Parathyroid adenoma (tissue), 2 donors: ENCODE data around the gene FAM117A.

ENCODE experiments used
- H2AFZ ChIP-seq: fragments of 300-600 bp; sonication (generic); one replicate; pipeline ENCODE4 v1.7.0; 2017; ENCODE audit warnings: antibody characterized with exemption, mild to moderate bottlenecking
- H3K27ac ChIP-seq: fragments of 300-600 bp; sonication (generic); one replicate; pipeline ENCODE4 v1.7.0; 2017
- H3K27me3 ChIP-seq: fragments of 300-600 bp; sonication (generic); one replicate; pipeline ENCODE4 v1.7.0; 2017; ENCODE audit warnings: low read length; ENCODE audit not compliant: control insufficient read depth, insufficient read depth
- H3K36me3 ChIP-seq: fragments of 300-600 bp; sonication (generic); one replicate; pipeline ENCODE4 v1.7.0; 2017; ENCODE audit warnings: low read length; ENCODE audit not compliant: control insufficient read depth, insufficient read depth
- H3K4me1 ChIP-seq: fragments of 300-600 bp; sonication (generic); one replicate; pipeline ENCODE4 v1.7.0; 2017; ENCODE audit warnings: control low read depth
- H3K4me2 ChIP-seq: fragments of 300-600 bp; sonication (generic); one replicate; pipeline ENCODE4 v1.7.0; 2017; ENCODE audit warnings: low read length
- H3K4me3 ChIP-seq: fragments of 300-600 bp; sonication (generic); one replicate; pipeline ENCODE4 v1.7.0; 2017; ENCODE audit warnings: low read depth, low read length
- H3K79me2 ChIP-seq: fragments of 300-600 bp; sonication (generic); one replicate; pipeline ENCODE4 v1.7.0; 2017; ENCODE audit warnings: control low read depth
- H3K9ac ChIP-seq: fragments of 300-600 bp; sonication (generic); one replicate; pipeline ENCODE4 v1.7.0; 2017; ENCODE audit warnings: mild to moderate bottlenecking
- H3K9me3 ChIP-seq: fragments of 300-600 bp; sonication (generic); one replicate; pipeline ENCODE4 v1.7.0; 2017; ENCODE audit warnings: low read length; ENCODE audit not compliant: control insufficient read depth
- CTCF ChIP-seq: fragments of 300-600 bp; sonication (generic); IDR thresholded peaks from one replicate; pipeline ENCODE4 v1.7.0; 2017; ENCODE audit warnings: antibody characterized with exemption, mild to moderate bottlenecking
- donor health status: primary hyperparathyroidism.

The FAM117A gene

DNA sequence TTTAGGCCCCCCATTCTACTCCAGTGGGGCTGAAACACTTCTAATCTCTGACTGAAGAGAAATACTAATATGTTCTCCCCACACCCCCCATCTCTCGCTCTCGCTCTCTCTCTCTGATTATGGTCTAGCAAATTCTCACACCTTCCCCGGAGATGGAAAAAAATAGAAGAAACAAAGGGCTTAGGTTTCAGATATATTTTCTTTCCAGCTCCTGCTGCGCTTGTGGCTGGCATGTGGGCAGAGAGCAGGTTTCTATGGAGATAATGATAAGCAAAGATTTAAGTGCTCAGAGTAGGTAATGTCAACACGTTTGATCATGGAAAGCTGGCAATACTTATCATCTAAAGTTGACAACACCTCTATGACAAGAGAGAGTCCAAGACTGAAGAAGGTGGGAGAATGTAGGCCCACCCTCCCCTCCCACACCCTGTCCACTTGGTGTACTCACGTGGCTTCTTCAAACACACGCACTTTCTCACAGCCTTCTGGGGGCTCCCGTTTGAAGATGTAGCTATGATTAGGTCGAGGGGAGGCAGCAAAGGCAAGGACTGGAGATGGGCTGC lies 48.1 kb downstream of the FAM117A start:
- Histone ChIP-seq H3K79me2 (peaks cover 3% of the 10 kb centered on the region), H3K4me3 (peak overlapping the region; percentile 37), H3K36me3 (no peaks in the 10 kb centered on the region), H3K9me3 (no peaks in the 10 kb centered on the region), H3K27ac (peak overlapping the region; percentile 98), H3K9ac (no peak overlapping the region), H3K4me1 (peaks cover 36% of the 10 kb centered on the region), H3K27me3 (no peaks in the 10 kb centered on the region), H3K4me2 (peak overlapping the region; percentile 78), H2AFZ (peak overlapping the region; percentile 42)
- no peak for TF ChIP-seq CTCF

DNA sequence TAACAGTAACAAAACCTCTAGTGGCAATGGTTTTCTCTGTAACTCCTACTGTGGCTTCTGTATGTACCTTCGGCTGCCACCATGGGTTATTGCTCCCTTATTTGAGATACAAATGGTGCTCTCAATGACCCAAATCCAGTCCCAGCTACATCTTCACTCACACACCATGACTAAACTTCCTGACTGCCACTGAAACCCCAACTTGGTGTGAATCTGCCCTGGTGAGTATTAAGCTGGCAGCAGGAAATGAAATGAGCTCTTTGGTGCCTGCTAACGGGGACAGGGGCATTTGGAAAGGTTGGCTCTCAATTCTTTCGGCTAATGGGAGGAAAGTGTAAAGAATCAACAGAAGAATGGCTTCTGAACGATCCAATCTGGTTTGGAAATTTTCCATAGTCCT lies 48.7 kb downstream of the FAM117A start:
- TF ChIP-seq CTCF: no peak
- peaks cover 36% of the 10 kb centered on the region for H3K4me1 ChIP-seq
- peak overlapping the region; percentile 98 for H3K27ac ChIP-seq
- peaks cover 3% of the 10 kb centered on the region for H3K79me2 ChIP-seq
- H2AFZ ChIP-seq: peak overlapping the region; percentile 42
- H3K4me2 ChIP-seq: peak overlapping the region; percentile 78
- no peak overlapping the region for H3K9ac ChIP-seq
- no peaks in the 10 kb centered on the region for H3K27me3 ChIP-seq
- H3K4me3 ChIP-seq: peak overlapping the region; percentile 37
- H3K36me3 ChIP-seq: no peaks in the 10 kb centered on the region
- H3K9me3 ChIP-seq: no peaks in the 10 kb centered on the region

DNA sequence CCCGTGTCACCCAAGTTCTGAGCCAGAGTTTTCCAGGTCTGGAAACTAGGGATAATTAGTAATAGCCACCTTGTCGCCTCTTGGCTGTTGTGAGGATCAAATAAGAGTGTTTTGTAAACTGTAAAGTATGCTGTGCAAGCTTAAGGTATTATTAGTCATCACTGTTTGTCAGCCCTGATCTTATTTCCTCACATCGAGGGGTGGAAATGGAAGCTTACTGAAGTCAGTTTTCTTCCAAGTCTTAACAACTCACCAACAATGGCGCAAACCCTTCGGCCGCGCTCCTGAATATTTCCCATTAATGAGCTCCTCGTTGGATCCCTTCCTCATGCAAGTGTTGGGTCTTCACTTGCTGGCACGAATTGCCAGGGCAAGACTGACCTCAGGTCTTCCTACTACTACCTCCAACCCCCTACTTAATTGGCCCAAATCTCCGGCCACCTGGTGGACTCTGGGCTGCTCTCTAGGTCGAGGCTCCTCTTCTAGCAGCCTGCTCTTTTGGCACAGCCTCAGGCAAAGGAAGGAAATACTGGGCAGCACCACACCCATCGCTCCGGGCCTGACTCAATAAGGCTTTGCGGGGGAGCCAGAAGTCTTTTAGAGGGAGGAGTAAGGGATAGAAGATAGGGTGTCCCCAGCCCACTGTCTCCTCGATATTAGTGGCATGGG lies 55.3 kb downstream of the FAM117A start:
- H3K27me3 ChIP-seq: no peaks in the 10 kb centered on the region
- no peak for TF ChIP-seq CTCF
- peaks cover 8% of the 10 kb centered on the region for H3K79me2 ChIP-seq
- peak overlapping the region; percentile 96 for H3K4me2 ChIP-seq
- no peaks in the 10 kb centered on the region for H3K36me3 ChIP-seq
- peaks cover 6% of the 10 kb centered on the region for H3K4me1 ChIP-seq
- H3K4me3 ChIP-seq: peak overlapping the region; percentile 48
- no peak overlapping the region for H3K9ac ChIP-seq
- H3K9me3 ChIP-seq: no peaks in the 10 kb centered on the region
- peak overlapping the region; percentile 99 for H3K27ac ChIP-seq
- peak overlapping the region; percentile 94 for H2AFZ ChIP-seq

GRCh38 chr17:49707608-49708514 lies 56.1 kb downstream of the FAM117A start, which contains the start of gene SLC35B1:
Gene SLC35B1, minus strand, starts transcription at chr17:49707964. Its CDS starts 131 bp downstream, at chr17:49707833.
- TF ChIP-seq CTCF: peak; percentile 82
- H3K4me1 ChIP-seq: peaks cover 6% of the 10 kb centered on the region
- no peaks in the 10 kb centered on the region for H3K9me3 ChIP-seq
- peaks cover 8% of the 10 kb centered on the region for H3K79me2 ChIP-seq
- H2AFZ ChIP-seq: peak within 1 kb of the TSS; percentile 94
- peak within 1 kb of the TSS; percentile 93 for H3K4me3 ChIP-seq
- no peaks in the 10 kb centered on the region for H3K27me3 ChIP-seq
- no peaks in the 10 kb centered on the region for H3K36me3 ChIP-seq
- H3K4me2 ChIP-seq: peak within 1 kb of the TSS; percentile 96
- H3K27ac ChIP-seq: peak within 1 kb of the TSS; percentile 99
- peak within 1 kb of the TSS; percentile 78 for H3K9ac ChIP-seq
